ACHN (cell line): ENCODE results near the gene CTDP1.
"Not testable (repeated sequence)": the region's sequence is repeated elsewhere in the genome, so short reads cannot be mapped to it uniquely, and the experiment has no call there.

Source experiments
- DNase-seq: peaks from one replicate; pipeline ENCODE4 v3.0.0-alpha.2; 2015
- in situ Hi-C: cut with HindIII; loops from 2 replicates; pipeline ENCODE4 v1.10.0; 2017; ENCODE audit warnings: low sequenced_read_pairs, low pct_ligation_motif_present, low pct_unique_long_range_greater_than_20kb

CTDP1 gene

GRCh38 chr18:79693561-79694205 is 14.1 kb downstream of the CTDP1 start:
- in situ Hi-C loops, result no loop called here
- no peak for DNase-seq

DNA sequence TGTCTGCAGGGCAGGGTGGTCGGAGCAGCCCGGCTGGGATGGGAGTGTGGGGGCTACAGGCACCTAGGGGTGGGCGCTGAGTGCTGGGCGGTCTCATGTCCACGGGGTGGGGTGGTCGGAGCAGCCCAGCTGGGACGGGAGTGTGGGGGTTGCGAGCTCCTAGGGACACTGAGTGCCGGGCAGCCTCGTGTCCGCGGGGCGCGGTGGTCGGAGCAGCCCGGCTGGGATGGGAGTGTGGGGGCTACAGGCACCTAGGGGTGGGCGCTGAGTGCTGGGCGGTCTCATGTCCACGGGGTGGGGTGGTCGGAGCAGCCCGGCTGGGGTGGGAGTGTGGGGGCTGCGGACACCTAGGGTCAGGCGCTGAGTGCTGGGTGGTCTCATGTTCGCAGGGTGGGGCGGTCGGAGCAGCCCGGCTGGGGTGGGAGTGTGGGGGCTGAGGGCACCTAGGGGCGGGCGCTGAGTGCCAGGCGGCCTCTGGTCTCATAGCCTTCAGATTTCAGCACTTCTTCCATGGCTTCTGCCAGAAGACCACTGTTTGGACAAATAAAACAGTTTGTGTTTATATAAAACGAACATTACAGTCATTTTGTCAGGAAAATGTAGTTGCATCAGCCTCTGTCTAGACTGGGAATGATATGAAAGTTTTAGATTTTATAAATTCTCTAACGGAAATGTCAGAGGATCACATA is 14.7 kb downstream of the CTDP1 start:
- DNase-seq, in situ Hi-C loops: not testable (repeated sequence)

DNA sequence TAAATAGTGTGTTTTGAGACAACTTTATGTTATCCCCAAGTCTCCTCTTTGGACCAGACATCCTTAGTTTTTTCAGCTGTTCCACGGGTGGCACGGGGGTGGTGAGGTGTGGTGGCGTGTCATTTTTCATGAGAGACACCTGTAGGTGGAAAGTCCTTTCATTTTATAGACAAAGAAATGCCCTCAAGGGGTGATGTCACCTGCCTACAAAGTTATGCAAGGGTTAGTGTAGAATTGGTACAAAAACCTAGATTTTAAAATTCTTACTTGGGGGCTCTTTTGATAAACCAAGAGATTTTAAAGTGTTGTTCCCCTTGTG is 15.3 kb downstream of the CTDP1 start:
- DNase-seq, result no peak
- in situ Hi-C loops, result no loop called here

GRCh38 chr18:79695269-79695668 is 15.7 kb downstream of the CTDP1 start:
- in situ Hi-C loops, result no loop called here
- no peak for DNase-seq

DNA sequence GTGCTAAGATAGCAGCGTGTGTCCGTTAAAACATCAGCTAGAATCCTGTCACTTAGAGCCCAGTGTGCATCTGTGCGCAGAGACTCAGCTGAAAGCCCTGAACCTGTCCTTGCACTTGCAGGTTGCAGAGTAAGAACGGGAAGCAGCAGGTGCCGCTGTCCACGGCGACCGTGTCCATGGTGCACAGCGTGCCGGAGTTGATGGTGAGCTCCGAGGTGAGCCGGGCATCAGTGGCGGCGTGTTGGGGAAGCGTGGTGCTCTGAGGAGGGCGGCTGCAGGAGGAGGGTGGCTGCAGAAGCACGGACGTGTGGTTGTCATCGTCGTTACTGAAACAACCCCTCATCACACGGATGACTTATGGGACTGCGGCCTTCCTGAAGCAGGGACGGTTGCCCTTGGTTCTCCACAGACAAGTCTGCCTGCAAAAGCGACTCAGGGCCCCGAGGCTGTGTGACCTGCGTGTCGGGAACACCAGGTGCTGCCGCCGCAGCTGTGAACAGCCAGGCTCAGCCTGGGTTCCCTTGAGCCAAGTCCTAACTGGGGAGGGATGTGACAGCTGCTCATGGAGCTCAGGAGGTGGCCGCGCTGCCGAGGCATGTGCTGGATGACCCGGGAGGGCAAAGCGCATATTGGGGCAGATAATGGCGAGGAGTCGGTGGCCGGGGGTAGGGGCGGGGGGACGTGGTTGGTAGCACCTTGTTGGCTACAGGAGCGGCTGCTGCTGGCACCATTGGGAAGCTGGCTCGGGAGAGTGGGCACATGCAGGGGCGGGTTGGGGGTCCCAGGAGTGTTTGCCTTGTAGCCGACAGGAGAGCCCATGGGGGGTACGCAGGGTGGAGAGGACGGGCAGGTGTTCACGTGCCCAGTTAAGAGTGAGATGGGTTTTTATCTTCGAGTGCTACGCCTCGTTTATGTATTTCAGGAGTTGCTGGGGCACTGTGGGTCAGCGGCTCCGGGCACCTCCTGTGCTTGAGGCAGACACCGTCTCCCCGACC is 16.6 kb downstream of the CTDP1 start:
- in situ Hi-C loops, result no loop called here
- no peak for DNase-seq

GRCh38 chr18:79697178-79697577 is 17.6 kb downstream of the CTDP1 start:
- DNase-seq, result no peak
- in situ Hi-C loops, result no loop called here

GRCh38 chr18:79697976-79698375 is 18.4 kb downstream of the CTDP1 start:
- in situ Hi-C loops, result no loop called here
- DNase-seq, result no peak

GRCh38 chr18:79698668-79699335 is 19.2 kb downstream of the CTDP1 start:
- no peak for DNase-seq
- in situ Hi-C loops, result no loop called here

DNA sequence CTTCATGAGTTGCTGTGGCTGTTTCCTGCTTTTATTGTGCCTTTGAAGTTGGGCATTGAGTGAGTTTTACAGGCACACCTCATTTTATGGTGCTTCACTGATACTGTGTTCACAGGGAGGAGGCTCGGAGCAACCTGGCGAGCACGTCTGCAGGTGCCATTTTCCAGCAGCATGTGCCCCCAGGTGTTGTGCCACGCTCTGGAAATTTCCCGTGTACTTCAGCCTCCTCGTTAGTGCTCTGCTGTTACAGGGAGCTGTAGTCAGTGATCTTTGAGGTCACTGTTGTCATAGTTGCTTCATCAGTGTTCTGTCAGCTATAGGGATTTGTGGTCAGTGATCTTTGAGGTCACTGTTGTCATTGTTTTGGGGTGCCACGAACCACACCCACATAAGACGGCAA is 20.1 kb downstream of the CTDP1 start:
- in situ Hi-C loops, result no loop called here
- DNase-seq, result no peak

GRCh38 chr18:79702906-79703305 is 23.3 kb downstream of the CTDP1 start:
- in situ Hi-C loops, result no loop called here
- DNase-seq, result no peak

- no peak for DNase-seq
- in situ Hi-C loops, result no loop called here
Observed at GRCh38 chr18:79704631-79705030, 25.0 kb downstream of the CTDP1 start.

DNA sequence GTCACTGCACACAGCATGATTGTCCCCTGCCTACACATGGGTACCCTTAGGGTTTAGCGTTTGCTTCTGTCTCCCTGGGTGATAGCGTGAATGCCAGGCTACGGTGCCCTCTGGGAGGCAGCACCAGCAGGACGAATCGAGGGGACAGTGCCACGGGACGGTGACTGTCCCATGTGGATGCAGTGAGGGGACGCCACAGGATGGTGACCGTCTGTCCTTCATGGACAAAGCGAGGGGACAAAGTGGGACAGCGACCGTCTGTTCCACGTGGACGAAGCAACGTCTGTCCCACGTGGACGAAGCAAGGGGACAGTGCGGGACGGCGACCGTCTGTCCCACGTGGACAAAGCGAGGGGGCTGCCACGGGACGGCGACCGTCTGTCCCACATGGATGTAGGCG is 25.7 kb downstream of the CTDP1 start:
- DNase-seq, result no peak
- in situ Hi-C loops, result no loop called here

- no peak for DNase-seq
- in situ Hi-C loops, result no loop called here
Observed at GRCh38 chr18:79706006-79706405, 26.4 kb downstream of the CTDP1 start.

- DNase-seq, result no peak
- in situ Hi-C loops, result no loop called here
Observed at GRCh38 chr18:79706658-79707057, 27.1 kb downstream of the CTDP1 start.

GRCh38 chr18:79707239-79707638 is 27.6 kb downstream of the CTDP1 start:
- in situ Hi-C loops, result no loop called here
- no peak for DNase-seq

- in situ Hi-C loops, result no loop called here
- no peak for DNase-seq
Observed at GRCh38 chr18:79707671-79708070, 28.1 kb downstream of the CTDP1 start.

- in situ Hi-C loops, result no loop called here
- no peak for DNase-seq
Observed at GRCh38 chr18:79708412-79708811, 28.8 kb downstream of the CTDP1 start.

DNA sequence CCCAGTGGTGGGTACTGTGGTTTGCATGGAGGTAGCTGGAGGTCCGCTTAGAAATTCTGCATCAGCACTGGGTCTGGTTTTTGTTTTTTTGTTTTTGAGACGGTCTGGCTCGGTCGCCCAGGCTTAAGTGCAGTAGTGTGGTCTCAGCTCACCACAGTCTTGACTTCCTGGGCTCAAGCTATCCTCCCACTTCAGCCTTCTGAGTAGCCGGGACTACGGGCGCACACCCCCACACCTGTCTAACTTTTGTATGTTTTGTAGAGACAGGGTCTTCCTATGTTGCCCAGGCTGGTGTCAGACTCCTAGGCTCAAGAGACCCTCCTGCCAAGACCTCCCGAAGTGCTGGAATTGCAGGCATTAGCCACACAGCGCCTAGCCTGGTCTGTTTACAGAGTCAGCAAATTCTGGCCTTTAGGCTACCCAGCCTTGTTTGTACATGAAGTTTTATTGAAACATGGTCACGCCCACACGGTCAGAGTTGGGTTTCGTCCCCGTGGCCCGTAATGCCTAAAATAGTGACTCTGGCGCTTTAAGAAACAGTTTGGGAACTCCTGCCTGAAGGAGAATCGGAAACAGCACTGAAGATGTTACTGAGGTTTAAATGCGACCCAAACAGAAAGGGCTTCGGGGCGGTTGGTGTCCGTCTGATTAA is 32.7 kb downstream of the CTDP1 start:
- no peak for DNase-seq
- in situ Hi-C loops, result no loop called here
